GM18526 (cell line): Measurements from ENCODE around the gene SLC9C2.

Experiments
- POLR2A ChIP-seq: IDR thresholded peaks from 3 replicates; pipeline ENCODE4 v1.6.1; 2011; ENCODE audit not compliant: insufficient read length; ENCODE audit errors: extremely low read depth

The SLC9C2 gene

DNA sequence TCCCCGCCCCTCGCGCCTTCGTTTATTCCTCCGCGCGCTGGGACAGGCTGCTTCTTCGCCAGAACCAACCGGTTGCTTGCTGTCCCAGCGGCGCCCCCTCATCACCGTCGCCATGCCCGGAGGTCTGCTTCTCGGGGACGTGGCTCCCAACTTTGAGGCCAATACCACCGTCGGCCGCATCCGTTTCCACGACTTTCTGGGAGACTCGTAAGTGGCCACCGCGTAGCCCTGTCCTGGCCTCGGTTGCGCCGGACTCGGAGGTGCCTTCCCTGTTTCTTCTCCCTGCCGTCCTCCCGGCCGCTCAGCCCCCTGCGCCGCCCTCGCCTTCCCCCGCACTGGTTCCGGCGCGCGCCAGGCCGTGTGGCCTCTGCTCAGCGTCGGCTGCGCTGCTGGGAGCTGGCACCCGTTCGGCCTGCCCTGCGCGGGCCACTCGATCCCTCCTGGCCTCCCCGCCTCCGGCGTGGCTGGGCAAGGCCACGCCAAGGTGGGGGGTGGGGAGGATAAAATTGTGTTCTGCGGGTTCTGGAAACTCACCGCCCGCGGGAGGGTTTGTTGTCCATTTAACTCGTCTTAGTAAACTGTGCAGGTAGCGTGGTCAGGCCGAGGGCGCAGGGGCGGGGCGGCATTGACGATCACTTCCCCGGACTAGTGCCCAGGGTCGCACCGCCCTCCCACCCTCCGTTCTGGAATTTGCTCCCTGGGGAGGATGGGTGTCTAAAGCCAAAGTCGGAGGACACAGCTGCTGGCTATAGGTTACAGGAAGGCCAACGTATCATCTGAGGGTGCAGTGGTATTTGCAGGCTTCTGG lies 125.4 kb downstream of the SLC9C2 start, which contains the start of gene PRDX6:
Gene PRDX6 (plus strand): TSS at position 50 of the 808 bp plus-strand sequence. CDS start 63 bp downstream, at position 113.
- peak; percentile 76 for TF ChIP-seq POLR2A

DNA sequence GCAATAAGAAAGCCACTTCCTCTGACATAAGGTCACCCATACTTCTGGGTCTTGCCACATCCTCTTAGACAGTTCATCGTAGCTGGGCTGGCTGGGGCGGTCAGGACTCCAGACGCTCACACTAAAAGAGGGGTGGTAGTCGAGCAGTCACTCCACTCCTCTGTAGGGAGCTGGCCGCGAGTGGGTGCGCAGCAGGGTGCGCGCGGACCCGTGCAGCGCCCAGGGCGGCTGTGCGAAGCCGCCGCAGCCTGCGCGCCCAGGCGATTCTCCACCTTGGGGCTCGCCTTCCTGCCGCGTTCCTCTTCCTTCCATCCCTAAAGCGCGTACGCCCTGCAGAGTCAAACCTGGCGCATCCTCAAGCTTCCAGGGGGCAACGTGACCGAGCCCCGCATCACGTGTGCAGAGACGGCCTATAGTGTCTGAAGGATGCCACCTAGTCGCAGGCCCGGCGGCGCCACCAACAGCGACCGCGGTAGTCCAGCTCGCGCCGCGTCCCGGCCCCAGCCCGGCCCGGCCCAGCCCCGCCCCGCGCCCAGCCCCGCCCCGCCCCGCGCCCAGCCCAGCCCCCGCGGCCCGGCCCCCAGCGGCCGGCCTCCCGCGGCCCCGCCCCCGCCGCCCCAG lies 126.1 kb downstream of the SLC9C2 start:
- peak; percentile 62 for TF ChIP-seq POLR2A

DNA sequence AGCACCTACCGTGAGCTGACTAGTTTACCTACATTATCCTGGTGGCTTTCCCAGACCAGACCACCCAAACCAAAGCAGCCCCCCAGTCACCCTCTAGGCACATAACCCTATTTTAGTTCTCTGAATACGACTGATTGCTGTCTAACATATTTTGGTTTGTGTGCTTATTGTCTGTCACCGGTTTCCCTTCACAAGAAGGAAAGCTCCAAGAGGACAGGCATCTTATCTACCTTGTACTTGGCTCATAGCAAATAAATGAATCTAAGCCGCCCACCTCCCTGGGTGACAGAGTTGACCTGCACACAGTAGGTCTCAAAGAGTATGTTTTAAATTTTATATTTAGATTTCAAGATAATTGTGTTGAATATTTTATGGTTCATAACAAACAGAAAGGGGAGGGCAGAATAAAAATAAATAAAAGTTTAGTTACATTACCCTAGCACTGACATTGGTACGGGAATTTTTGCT lies 126.6 kb downstream of the SLC9C2 start:
- no peak for TF ChIP-seq POLR2A

DNA sequence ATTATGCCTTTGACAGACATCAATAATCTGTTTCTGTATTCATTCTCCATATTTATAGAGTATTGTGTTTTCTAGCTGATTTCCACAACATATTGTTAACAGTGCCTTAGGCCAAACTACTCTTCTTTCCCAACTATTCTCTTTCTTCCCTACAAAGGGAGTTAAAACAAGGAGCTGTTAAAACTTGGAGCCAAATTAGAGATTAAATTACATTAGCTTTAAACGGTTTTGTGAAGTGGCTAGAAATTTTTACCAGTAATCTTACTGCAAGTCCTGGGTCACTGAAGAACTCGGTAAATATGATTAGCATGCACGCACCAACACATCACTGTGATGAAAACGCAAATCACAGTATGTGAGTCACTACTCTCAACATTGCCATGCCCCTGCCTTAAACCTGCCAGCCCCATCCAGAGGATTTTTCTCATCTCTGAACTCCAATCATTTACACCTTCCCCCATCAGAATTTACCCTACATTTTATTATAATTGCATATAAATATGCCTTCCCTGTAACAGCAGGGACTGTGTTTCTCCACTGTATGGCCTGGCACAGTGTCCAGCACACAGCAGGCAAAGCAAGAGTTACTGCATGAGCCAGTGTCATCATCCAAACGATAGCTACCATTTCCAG lies 127.2 kb downstream of the SLC9C2 start:
- TF ChIP-seq POLR2A, result no peak

DNA sequence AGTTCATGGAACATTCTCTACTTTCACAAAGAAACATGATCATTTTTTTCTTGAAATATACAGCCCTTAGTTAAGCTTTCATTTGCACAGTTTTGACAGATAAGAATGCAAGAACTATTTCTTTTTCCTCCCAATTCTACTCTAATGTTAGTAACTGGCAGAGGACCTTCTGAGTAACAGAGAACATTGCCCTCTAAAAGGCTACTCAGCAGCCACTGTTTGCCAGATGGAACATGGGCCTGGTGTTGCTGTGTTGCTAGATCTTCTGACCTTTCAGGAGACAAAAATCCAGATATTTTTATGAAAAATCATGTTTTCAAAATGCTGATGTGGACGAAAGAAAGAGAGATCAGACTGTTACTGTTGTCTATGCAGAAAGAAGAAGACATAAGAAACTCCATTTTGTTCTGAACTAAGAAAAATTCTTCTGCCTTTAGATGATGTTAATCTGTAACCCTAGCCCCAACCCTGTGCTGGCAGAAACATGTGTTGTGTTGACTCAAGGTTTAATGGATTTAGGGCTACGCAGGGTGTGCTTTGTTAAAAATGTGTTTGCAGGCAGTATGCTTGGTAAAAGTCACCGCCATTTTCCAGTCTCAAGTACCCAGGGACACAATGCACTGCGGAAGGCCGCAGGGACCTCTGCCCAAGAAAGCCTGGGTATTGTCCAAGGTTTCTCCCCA lies 128.6 kb downstream of the SLC9C2 start:
- no peak for TF ChIP-seq POLR2A

DNA sequence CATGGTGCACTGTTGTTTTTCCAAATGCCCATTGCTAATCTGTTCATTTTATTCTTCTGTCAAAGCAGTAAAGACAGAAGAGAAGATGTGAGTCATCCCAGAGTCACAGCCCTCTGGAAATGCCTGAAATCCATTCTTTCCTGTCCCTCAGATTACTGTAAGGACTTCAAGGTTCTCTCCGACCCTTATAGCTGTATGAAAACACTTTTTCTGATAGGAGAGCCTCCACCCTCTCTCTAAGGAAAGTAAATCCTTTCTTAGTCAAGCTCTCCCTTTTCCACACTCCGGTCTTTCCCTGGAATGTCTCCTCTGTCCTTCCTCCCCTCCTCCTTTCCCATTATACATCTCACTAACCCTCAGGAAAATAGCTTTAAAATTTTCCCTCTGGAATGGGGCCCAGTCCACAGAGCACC lies 129.3 kb downstream of the SLC9C2 start:
- TF ChIP-seq POLR2A, result no peak

DNA sequence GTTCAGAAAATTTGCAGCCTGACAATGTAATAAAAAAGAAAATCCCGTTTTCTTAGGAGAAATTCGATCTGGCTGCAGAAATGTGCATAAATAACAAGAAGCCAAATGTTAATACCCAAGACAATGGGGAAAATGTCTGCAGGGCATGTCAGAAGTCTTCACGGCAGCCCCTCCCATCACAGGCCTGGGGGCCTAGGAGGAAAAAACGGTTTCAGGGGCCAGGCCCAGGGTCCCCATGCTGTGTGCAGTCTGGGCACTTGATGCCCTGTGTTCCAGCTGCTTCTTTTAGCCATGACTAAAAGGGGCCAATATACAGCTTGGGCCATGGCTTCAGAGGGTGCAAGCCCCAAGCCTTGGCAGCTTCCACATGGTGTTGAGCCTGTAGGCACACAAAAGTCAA lies 132.3 kb downstream of the SLC9C2 start:
- TF ChIP-seq POLR2A, result no peak

DNA sequence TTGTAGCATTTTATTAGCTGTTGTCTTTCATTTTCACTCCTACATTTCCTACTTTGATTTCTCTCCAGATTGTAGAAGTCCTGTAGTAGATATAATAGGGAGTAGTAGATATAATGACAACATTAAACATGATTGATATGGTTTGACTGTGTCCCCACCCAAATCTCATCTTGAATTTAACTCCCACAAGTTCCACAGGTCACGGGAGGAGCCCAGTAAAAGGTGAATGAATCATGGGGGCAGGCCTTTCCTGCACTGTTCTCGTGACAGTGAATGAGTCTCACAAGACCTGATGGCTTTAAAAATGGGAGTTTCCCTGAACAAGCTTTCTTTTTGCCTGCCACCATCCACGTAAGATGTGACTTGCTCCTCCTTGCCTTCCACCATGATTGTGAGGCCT lies 133.2 kb downstream of the SLC9C2 start:
- no peak for TF ChIP-seq POLR2A

DNA sequence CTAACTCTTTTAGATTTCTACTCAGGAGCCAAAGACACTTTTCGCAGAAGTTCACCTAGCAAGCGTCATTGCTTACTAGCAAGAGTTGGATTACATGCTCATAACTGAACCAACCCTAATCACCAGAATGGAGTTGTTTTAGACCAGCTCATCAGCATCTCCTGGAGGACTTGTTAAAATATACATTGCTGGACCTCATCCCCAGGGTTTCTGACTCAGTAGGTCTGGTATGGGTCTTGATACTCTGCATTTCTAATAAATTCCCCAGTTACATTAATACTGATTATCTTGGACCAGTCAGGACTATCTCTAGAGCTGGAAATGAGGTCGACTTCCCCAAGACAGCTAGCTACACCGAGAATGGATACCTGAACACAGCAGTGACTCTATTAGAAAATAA lies 135.4 kb downstream of the SLC9C2 start:
- no peak for TF ChIP-seq POLR2A

DNA sequence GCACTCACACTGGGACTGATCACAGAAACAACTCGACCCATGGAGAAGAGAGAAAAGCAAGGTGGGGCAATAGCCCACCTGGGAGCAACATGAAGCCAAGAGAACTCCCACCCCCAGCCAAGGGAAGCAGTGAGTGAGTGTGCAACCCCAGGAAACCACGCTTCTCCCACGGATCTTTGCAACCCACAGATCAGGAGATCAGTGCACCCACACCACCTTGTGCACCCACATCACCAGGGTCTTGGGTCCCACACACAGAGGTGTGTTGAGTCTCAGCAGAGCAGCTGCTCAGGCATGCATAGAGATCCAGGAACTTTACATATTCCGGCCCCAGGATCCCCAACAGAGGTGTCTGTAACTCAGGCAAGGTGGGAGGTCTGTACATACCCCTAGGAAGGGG lies 143.0 kb downstream of the SLC9C2 start:
- TF ChIP-seq POLR2A, result no peak

DNA sequence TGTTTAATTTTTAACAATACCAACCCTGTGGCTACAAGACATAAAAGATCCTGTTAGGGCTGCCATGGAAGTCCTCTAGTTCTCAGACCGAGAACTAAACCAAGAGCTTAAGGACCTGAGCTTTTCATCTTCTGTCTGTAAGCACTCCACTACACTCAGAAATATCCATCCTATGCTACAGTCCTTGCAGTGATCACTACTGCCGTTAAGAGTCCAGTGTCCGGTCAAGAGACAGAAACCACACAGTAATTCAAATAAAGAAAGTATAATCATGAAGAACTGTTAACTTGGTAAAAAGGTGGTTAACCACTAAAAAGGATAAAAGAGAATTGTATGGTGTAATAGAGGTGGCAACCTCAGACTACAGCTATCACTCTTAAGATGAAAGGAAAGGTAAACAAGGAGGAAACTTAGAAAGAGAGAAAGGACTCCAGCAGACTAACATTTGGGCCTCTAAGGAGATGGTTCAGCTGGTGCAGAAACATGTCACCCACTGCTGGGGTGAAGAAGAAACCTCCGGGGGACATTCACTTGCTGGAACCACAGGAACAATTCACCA lies 147.8 kb downstream of the SLC9C2 start:
- no peak for TF ChIP-seq POLR2A

DNA sequence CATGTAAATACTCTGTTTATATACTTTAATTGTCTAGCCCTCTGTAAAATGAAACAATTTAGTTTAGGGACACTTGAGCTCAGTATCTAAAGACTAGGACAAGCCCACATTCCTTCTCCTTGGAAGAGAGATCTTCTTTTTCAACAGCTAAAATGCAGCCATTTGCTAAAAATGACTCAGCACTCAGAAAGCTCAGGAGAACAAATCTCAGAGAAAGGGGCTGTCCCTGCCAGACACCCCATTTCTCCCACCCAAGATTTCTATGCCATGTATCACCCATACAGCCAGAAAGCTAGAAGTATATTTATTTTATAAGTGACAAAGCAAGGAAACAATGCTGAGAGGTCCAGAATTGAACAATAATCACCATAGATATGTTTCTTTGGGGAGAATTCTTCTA lies 148.9 kb downstream of the SLC9C2 start:
- TF ChIP-seq POLR2A, result no peak

DNA sequence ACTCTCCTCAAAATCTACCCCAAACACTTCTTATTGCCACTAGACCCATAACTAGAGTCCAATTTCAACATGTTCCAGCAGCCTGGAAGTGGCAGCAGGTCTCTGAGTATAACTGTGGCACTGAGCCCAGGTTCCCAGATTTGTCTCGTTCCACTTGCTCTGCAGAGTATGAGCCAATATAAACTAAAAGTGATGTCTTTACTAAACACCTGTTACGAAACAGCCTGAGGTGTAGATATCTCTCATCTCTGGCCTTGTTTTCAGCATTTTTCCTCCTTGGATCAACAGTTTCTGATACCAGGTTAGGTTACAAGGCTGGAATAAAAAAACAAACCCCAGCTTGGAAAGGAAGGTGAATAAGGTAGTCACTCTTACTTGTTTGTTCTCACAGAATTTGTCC lies 150.9 kb downstream of the SLC9C2 start:
- TF ChIP-seq POLR2A, result no peak
